Measurements from ENCODE around the gene MYH6. TPM values are rescaled to one million over a fixed set of nuclear protein-coding genes. Genes with fewer than 3 reads are reported as not detected.

The MYH6 gene
- total and polyA plus RNA-seq, 2 of the 13 experiments (the other 11 are each of a cell fraction or from before 2014, with no cell fraction given) = 0.01 TPM; not detected in 1

DNA sequence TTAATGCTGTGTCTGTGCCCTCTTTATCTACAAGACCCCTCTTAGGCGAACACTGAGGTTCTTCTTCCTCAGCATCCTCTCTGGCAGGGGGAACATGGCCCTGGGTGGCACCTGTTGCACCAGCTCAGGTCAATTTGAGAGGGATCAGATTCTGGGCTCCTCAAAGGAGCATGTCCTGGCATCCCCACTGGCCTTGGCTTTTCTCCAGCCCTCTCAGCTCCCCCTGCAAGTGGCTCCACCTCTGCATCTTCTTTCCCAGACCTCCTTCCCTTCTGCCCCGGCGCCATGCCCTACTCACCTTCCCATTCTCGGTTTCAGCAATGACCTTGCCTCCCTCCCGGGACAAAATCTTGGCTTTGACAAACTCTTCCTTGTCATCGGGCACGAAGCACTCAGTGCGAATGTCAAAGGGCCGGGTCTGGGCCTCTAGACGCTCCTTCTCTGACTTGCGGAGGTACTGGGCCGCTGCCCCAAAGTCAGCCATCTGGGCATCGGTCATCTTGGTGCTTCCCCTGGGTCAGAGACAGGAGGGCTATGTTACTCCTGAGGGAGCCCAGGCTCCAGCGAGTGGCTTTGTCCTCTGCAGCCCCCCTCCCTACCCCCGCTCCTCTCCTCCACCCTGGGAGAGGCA is 1.2 kb downstream of the MYH6 start (continued):
- TF ChIP-seq, protein P1, sequence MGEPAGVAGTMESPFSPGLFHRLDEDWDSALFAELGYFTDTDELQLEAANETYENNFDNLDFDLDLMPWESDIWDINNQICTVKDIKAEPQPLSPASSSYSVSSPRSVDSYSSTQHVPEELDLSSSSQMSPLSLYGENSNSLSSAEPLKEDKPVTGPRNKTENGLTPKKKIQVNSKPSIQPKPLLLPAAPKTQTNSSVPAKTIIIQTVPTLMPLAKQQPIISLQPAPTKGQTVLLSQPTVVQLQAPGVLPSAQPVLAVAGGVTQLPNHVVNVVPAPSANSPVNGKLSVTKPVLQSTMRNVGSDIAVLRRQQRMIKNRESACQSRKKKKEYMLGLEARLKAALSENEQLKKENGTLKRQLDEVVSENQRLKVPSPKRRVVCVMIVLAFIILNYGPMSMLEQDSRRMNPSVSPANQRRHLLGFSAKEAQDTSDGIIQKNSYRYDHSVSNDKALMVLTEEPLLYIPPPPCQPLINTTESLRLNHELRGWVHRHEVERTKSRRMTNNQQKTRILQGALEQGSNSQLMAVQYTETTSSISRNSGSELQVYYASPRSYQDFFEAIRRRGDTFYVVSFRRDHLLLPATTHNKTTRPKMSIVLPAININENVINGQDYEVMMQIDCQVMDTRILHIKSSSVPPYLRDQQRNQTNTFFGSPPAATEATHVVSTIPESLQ (CRISPR knock-in tag; conservative IDR thresholded peaks at IDR 0.05) = no peak
- TF ChIP-seq USF2 (IDR thresholded peaks at IDR 0.05; ENCODE audit: low read depth, low read length) = no peak
- no peak for TF ChIP-seq USF2 (CRISPR knock-in tag; IDR thresholded peaks at IDR 0.05; ENCODE audit: borderline replicate concordance)
- no peak for TF ChIP-seq ZNF280D (CRISPR knock-in tag; IDR thresholded peaks at IDR 0.05)
- no peak for TF ChIP-seq ZHX1 (CRISPR knock-in tag; IDR thresholded peaks at IDR 0.05; ENCODE audit: low read depth)
